HepG2 (cell line): Measurements from ENCODE around the gene HACD1. TPM values are rescaled to one million over a fixed set of nuclear protein-coding genes. Genes with fewer than 3 reads are reported as not detected.

ENCODE experiments used
- ATAC-seq: fragments of 200-7000 bp; cut with Tn5 transposase; 3 replicates; pipeline ENCODE4 v1.9.1; 2020; ENCODE audit warnings: mild to moderate bottlenecking, moderate library complexity
- BruUV-seq: library from RNA; stranded (reverse); fragments of 400-500 nt; replicated peaks from 2 replicates; lab custom pipeline; 2021; lab: Mats Ljungman, UMichigan
- CTCF ChIA-PET: fragments of 300-600 bp; formaldehyde crosslinking; extraction: SDS; loops from one replicate; lab custom pipeline; 2021; ENCODE audit warnings: low total read pairs, inconsistent platforms, low intra/inter-chr PET ratio; lab: Yijun Ruan, JAX
- POLR2A ChIA-PET: fragments of 350-600 bp; sonication (Branson Sonifier 250); formaldehyde crosslinking; loops from one replicate; lab custom pipeline; 2020; ENCODE audit warnings: antibody characterized with exemption, inconsistent platforms; lab: Yijun Ruan, JAX
- DNase-seq: peaks from one replicate; pipeline ENCODE4 v3.0.0-alpha.2; 2015; ENCODE audit warnings: low spot score
- FAIRE-seq: peaks from 3 replicates; lab custom pipeline; 2011; peaks lifted over from hg19 to GRCh38; lab: Jason Lieb, UNC
- H2AFZ ChIP-seq: one replicate; pipeline ENCODE4 v1.6.1; 2011; ENCODE audit warnings: low read length, inconsistent platforms
- H3K27ac ChIP-seq: fragments of 300-600 bp; 3 replicates; pipeline ENCODE4 v1.8.0; 2011; ENCODE audit warnings: mixed run types, mild to moderate bottlenecking, mixed read lengths, low read length, inconsistent platforms; ENCODE audit not compliant: insufficient read depth; ENCODE audit errors: extremely low read length
- H3K27me3 ChIP-seq, 2 experiments: fragments of 200-600 bp in 1 of 2; 2 replicates in 1 of 2; 3 replicates in 1 of 2; pipeline versions ENCODE4 v1.6.0 to v1.8.0; 2011; ENCODE audit warnings: low read length in 2 of 2, mild to moderate bottlenecking in 2 of 2, moderate library complexity in 2 of 2, inconsistent platforms in 1 of 2; ENCODE audit not compliant: insufficient read depth in 2 of 2, control insufficient read depth in 1 of 2
- H3K36me3 ChIP-seq, 2 experiments: fragments of 200-600 bp in 1 of 2; replicated peaks in 1 of 2; 2 replicates in 1 of 2; 3 replicates in 1 of 2; pipeline versions ENCODE4 v1.5.1 to v1.8.0; 2011; ENCODE audit warnings: low read length in 2 of 2, inconsistent platforms in 1 of 2; ENCODE audit not compliant: insufficient read depth in 2 of 2, control insufficient read depth in 1 of 2
- H3K4me1 ChIP-seq: 2 replicates; pipeline ENCODE4 v1.5.1; 2012; ENCODE audit warnings: low read length, inconsistent platforms; ENCODE audit not compliant: insufficient read depth
- H3K4me2 ChIP-seq: 2 replicates; pipeline ENCODE4 v1.6.0; 2011; ENCODE audit warnings: low read depth, low read length, inconsistent platforms
- H3K4me3 ChIP-seq, 3 experiments: fragments of 200-600 bp in 1 of 3; sonication (generic), shearing (Covaris generic) in 1 of 3; replicated peaks in 1 of 3; 2 replicates each; pipeline ENCODE4 v1.5.1; 2011 to 2016; ENCODE audit warnings: low read length in 3 of 3, inconsistent platforms in 2 of 3, low read depth in 2 of 3, mild to moderate bottlenecking in 2 of 3, control low read depth in 1 of 3, mixed read lengths in 1 of 3; ENCODE audit not compliant: insufficient read depth in 1 of 3
- H3K79me2 ChIP-seq: one replicate; pipeline ENCODE4 v1.6.1; 2011; ENCODE audit warnings: low read length, inconsistent platforms; ENCODE audit not compliant: insufficient read depth
- H3K9ac ChIP-seq: 2 replicates; pipeline ENCODE4 v1.6.0; 2011; ENCODE audit warnings: mild to moderate bottlenecking, low read depth, low read length, inconsistent platforms; ENCODE audit not compliant: insufficient read depth
- H3K9me3 ChIP-seq: 2 replicates; pipeline ENCODE4 v1.5.1; 2012; ENCODE audit warnings: mild to moderate bottlenecking, low read length
- H4K20me1 ChIP-seq: 2 replicates; pipeline ENCODE4 v1.6.0; 2011; ENCODE audit warnings: inconsistent platforms, mild to moderate bottlenecking, low read length, moderate library complexity; ENCODE audit not compliant: insufficient read depth
- BATF2 ChIP-seq: sonication (generic); formaldehyde crosslinking; IDR thresholded peaks from 2 replicates; pipeline ENCODE4 v1.8.0; 2022; ENCODE audit warnings: mild to moderate bottlenecking, missing genetic modification reagents, moderate library complexity
- CENPX ChIP-seq: sonication (generic); formaldehyde crosslinking; IDR thresholded peaks from 2 replicates; pipeline ENCODE4 v1.9.0; 2021; ENCODE audit warnings: mild to moderate bottlenecking, missing genetic modification reagents, moderate library complexity
- MTA1 ChIP-seq: sonication (generic); formaldehyde crosslinking; IDR thresholded peaks from 2 replicates; pipeline ENCODE4 v1.4.0; 2020; ENCODE audit warnings: missing genetic modification reagents, mild to moderate bottlenecking, borderline replicate concordance
- PBX3 ChIP-seq: sonication (generic); formaldehyde crosslinking; IDR thresholded peaks from 2 replicates; pipeline ENCODE4 v1.8.1; 2023; ENCODE audit warnings: missing genetic modification reagents, inconsistent platforms, borderline replicate concordance
- ZNF33A ChIP-seq: sonication (generic); formaldehyde crosslinking; IDR thresholded peaks from 2 replicates; pipeline ENCODE4 v1.5.1; 2020; ENCODE audit warnings: missing genetic modification reagents, mild to moderate bottlenecking, moderate library complexity, borderline replicate concordance
- ZNF432 ChIP-seq: sonication (generic); formaldehyde crosslinking; IDR thresholded peaks from 2 replicates; pipeline ENCODE4 v1.5.0; 2020; ENCODE audit warnings: missing genetic modification reagents, mild to moderate bottlenecking, borderline replicate concordance
- in situ Hi-C: cut with HindIII; loops from 2 replicates; pipeline ENCODE4 v1.10.0; 2017; ENCODE audit warnings: low pct_unique_long_range_greater_than_20kb; ENCODE audit not compliant: extremely low pct_ligation_motif_present
- intact Hi-C: fragments of 100-400 bp; cut with micrococcal nuclease; formaldehyde crosslinking; loops from one replicate; pipeline ENCODE4 v1.10.0; 2022; ENCODE audit not compliant: unreplicated experiment
- polyA plus RNA-seq, 8 experiments: library from polyadenylated mRNA; depleted of rRNA in 3 of 8; stranded (reverse) in 7 of 8; unstranded in 1 of 8; fragments of >200 nt; fragmentation: Illumina TruSeq in 4 of 8; extraction: Trizol in 4 of 8; gene quantifications; 2 replicates each; pipeline versions ENCODE4 v1.2.1 to v1.2.3, GENCODE V29; 2011 to 2016; ENCODE audit warnings: low read depth in 4 of 8, missing spikeins in 1 of 8, mixed read lengths in 1 of 8; ENCODE audit not compliant: insufficient read depth in 1 of 8
- total RNA-seq, 5 experiments: library from RNA; depleted of rRNA; stranded (reverse); fragments of >200 nt; fragmentation: Illumina TruSeq; extraction: Trizol; gene quantifications; 2 replicates each; pipeline ENCODE4 v1.2.3, GENCODE V29; 2016; ENCODE audit warnings: low read depth in 1 of 5

HACD1 gene
- total and polyA plus RNA-seq, 2 of the 13 experiments (the other 11 are each of a cell fraction or from before 2014, with no cell fraction given), result 43.4 to 47.6 TPM

GRCh38 chr10:17652585-17652984 is 35.4 kb upstream of the HACD1 start (continued):
- no peak for TF ChIP-seq PBX3 (CRISPR knock-in tag)
- TF ChIP-seq MTA1 (CRISPR knock-in tag), result no peak
- TF ChIP-seq CENPX, result no peak

GRCh38 chr10:17651896-17652295 is 34.7 kb upstream of the HACD1 start:
- no peak overlapping the region for H2AFZ ChIP-seq
- H3K79me2 ChIP-seq, result peaks cover 96% of the 10 kb centered on the region
- POLR2A ChIA-PET, result interaction anchor here (2.8 kb wide), 1 partner anchor 35 kb away, joined by 18 read pairs; the partner anchor contains the start of gene HACD1
- peak overlapping the region; percentile 82 for H3K4me2 ChIP-seq
- peak overlapping the region; percentile 66; the same call in 1 of the 2 replicates for H3K9ac ChIP-seq
- intact Hi-C loops, result loop anchor here (2.0 kb wide), 1 partner anchor 19 kb away; no protein-coding TSS in a partner anchor
- BruUV-seq, result no TSS peak
- no peak for ATAC-seq
- TF ChIP-seq BATF2 (CRISPR knock-in tag) (no peak), ZNF432 (CRISPR knock-in tag) (no peak), ZNF33A (CRISPR knock-in tag) (no peak)
- TF ChIP-seq, all 625 proteins: peak for 0
- peak overlapping the region; percentile 98 for H3K27ac ChIP-seq
- no peaks in the 10 kb centered on the region; a peak in 2 of 5 replicates for H3K36me3 ChIP-seq
- no peaks in the 10 kb centered on the region for H4K20me1 ChIP-seq
- no peak for FAIRE-seq
- CTCF ChIA-PET, result no interaction called here
- no peaks in the 10 kb centered on the region for H3K27me3 ChIP-seq
- in situ Hi-C loops, result loop anchor here (25.0 kb wide), 1 partner anchor 1010 kb away; the partner anchor contains the start of genes ARL5B and NSUN6
- DNase-seq, result no peak
- H3K4me1 ChIP-seq, result peaks cover 90% of the 10 kb centered on the region
- peaks cover 7% of the 10 kb centered on the region for H3K9me3 ChIP-seq
- no peak overlapping the region for H3K4me3 ChIP-seq
